GM12873 (cell line): ENCODE results near the gene KLHL35.

Experiments used
- CTCF ChIP-seq: IDR thresholded peaks from 2 replicates; pipeline ENCODE4 v1.5.1; 2012; ENCODE audit warnings: low read depth, mild to moderate bottlenecking, moderate library complexity, low read length, control low read depth; ENCODE audit not compliant: insufficient read depth; ENCODE audit errors: missing control alignments

KLHL35 gene

DNA sequence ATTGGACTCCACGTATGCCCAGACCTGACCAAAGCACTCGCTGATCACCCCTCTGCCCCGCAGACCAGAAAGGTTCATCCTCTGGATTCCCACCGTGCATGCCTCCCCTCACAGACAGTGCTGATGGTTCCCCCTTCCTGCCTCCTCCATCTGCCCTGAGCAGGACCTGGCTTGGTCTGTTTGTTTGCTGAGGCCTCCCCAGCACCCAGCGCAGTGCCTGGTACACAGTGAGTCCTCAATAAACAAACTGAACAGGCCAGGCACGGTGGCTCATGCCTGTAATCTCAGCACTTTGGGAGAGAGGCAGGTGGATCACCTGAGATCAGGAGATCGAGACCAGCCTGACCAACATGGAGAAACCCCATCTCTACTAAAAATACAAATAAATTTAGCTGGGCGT is 57.4 kb downstream of the KLHL35 start:
- TF ChIP-seq CTCF, result no peak

GRCh38 chr11:75374646-75375045 is 58.4 kb downstream of the KLHL35 start:
- no peak for TF ChIP-seq CTCF

GRCh38 chr11:75373201-75373600 is 59.8 kb downstream of the KLHL35 start:
- TF ChIP-seq CTCF, result no peak
